Posterior cingulate gyrus (tissue), 11 donors: ENCODE data around the gene SKAP1.
A peak's percentile ranks its signal among the peaks of the same experiment; 100 is the strongest.

ENCODE experiments used
- DNase-seq, 10 donors: peaks; one replicate each; pipeline versions ENCODE4 v3.0.0 to v3.0.0-alpha.2; 2020 to 2021; ENCODE audit warnings: mixed read lengths in 3 of 10
- intact Hi-C: fragments of 100-400 bp; cut with DNase I; formaldehyde crosslinking; loops from one replicate; pipeline ENCODE4 v1.15.1; 2023

SKAP1 gene

GRCh38 chr17:48159232-48159631 lies 270.8 kb downstream of the SKAP1 start:
- DNase-seq = no peak
- intact Hi-C loops = no loop called here

- DNase-seq = no peak
- intact Hi-C loops = no loop called here
Observed at GRCh38 chr17:48155889-48156611, 274.0 kb downstream of the SKAP1 start.

GRCh38 chr17:48153691-48154358 lies 276.2 kb downstream of the SKAP1 start:
- intact Hi-C loops = no loop called here
- no peak for DNase-seq

- no peak for DNase-seq
- intact Hi-C loops = no loop called here
Observed at GRCh38 chr17:48152289-48152688, 277.7 kb downstream of the SKAP1 start.

GRCh38 chr17:48151220-48151619 lies 278.8 kb downstream of the SKAP1 start:
- intact Hi-C loops = no loop called here
- DNase-seq = no peak

- intact Hi-C loops = no loop called here
- no peak for DNase-seq
Observed at GRCh38 chr17:48150597-48151001, 279.4 kb downstream of the SKAP1 start.

GRCh38 chr17:48149787-48150463 lies 280.1 kb downstream of the SKAP1 start:
- intact Hi-C loops = no loop called here

GRCh38 chr17:48148854-48149786 lies 280.9 kb downstream of the SKAP1 start:
- DNase-seq = no peak
- intact Hi-C loops = no loop called here

More at GRCh38 chr17:48149787-48150463, 280.1 kb downstream of the SKAP1 start:
- no peak for DNase-seq

- DNase-seq = no peak
- intact Hi-C loops = no loop called here
Observed at GRCh38 chr17:48148029-48148770, 281.8 kb downstream of the SKAP1 start.

GRCh38 chr17:48144976-48145798 lies 284.8 kb downstream of the SKAP1 start:
- intact Hi-C loops = no loop called here

GRCh38 chr17:48144231-48144630 lies 285.8 kb downstream of the SKAP1 start:
- intact Hi-C loops = no loop called here
- no peak for DNase-seq

More at GRCh38 chr17:48144976-48145798, 284.8 kb downstream of the SKAP1 start:
- DNase-seq = no peak

- intact Hi-C loops = no loop called here
- DNase-seq = no peak
Observed at GRCh38 chr17:48143629-48144028, 286.4 kb downstream of the SKAP1 start.

GRCh38 chr17:48139944-48140343 lies 290.1 kb downstream of the SKAP1 start:
- intact Hi-C loops = no loop called here
- no peak for DNase-seq

GRCh38 chr17:48137656-48138055 lies 292.4 kb downstream of the SKAP1 start:
- no peak for DNase-seq
- intact Hi-C loops = no loop called here

- intact Hi-C loops = loop anchor here (5.0 kb wide), 1 partner anchor 53 kb away; no protein-coding TSS in a partner anchor
- no peak for DNase-seq
Observed at GRCh38 chr17:48134912-48135480, 295.0 kb downstream of the SKAP1 start.

- intact Hi-C loops = loop anchor here (5.0 kb wide), 1 partner anchor 50 kb away; no protein-coding TSS in a partner anchor
- no peak for DNase-seq
Observed at GRCh38 chr17:48132385-48132784, 297.6 kb downstream of the SKAP1 start.

GRCh38 chr17:48131216-48131824 lies 298.7 kb downstream of the SKAP1 start:
- intact Hi-C loops = loop anchor here (1.0 to 5.0 kb wide), 2 partner anchors 49 to 106 kb away; no protein-coding TSS in a partner anchor
- DNase-seq = peak in 4 of 10 donors; percentile 48 to 69 (median 50)

GRCh38 chr17:48129981-48130380 lies 300.0 kb downstream of the SKAP1 start:
- no peak for DNase-seq
- intact Hi-C loops = loop anchor here (5.0 kb wide), 2 partner anchors 48 to 158 kb away; partner anchors contain the start of gene CDK5RAP3
